Esophagus squamous epithelium (tissue), 4 donors: Measurements from ENCODE around the gene DET1.

Experiments used
- CTCF ChIP-seq, 6 experiments: fragments of 450-650 bp in 4 of 6; fragments of 200-600 bp in 2 of 6; sonication (generic) in 2 of 6; IDR thresholded peaks; one replicate each; pipeline ENCODE4 v1.5.1; 2016 to 2019; ENCODE audit warnings: antibody characterized with exemption in 6 of 6, mild to moderate bottlenecking in 4 of 6, moderate library complexity in 4 of 6
- POLR2A ChIP-seq, 4 donors: fragments of 450-650 bp; IDR thresholded peaks; one replicate each; pipeline ENCODE4 v1.6.1; 2017; ENCODE audit warnings: antibody characterized with exemption in 4 of 4, mild to moderate bottlenecking in 4 of 4, moderate library complexity in 3 of 4

GRCh38 chr15:88477904-88478303, 68.6 kb downstream of the DET1 start:
- TF ChIP-seq CTCF (IDR thresholded peaks at IDR 0.05) (no peak), POLR2A (IDR thresholded peaks at IDR 0.05) (no peak)
